MM.1S (cell line): Measurements from ENCODE around the gene MAFF.

ENCODE experiments used
- EZH2 ChIP-seq: fragments of 300-600 bp; sonication (generic); optimal IDR thresholded peaks from 2 replicates; pipeline ENCODE3; 2017; ENCODE audit warnings: low read depth, mild to moderate bottlenecking, antibody characterized with exemption, low read length, mixed read lengths
- EZH2phosphoT487 ChIP-seq: fragments of 300-600 bp; sonication (generic); IDR thresholded peaks from 2 replicates; pipeline ENCODE4 v1.6.1; 2018; ENCODE audit warnings: antibody characterized with exemption, low read length
- TF ChIP-seq, protein P1 (sequence below): fragments of 300-600 bp; sonication (generic); IDR thresholded peaks from 2 replicates; pipeline ENCODE4 v1.5.1; 2016; ENCODE audit warnings: antibody characterized with exemption, low read length, mixed read lengths

DNA sequence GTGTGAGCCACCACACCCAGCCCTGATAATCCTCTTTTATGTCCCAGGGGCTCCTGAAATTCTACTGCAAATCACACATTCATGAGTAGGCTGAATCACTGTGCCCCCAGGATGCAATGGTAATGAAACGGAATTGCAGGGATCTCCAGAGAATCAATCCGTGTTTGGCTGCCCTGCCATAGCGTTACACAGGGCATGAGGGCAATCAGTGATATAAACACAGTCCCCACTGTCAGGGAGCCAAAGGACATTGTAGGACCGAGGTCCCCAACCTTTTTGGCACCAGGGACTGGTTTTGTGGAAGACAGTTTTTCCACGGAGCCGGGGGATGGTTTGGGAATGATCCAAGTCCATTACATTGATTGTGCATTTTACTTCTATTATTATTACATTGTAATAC is 11.2 kb upstream of the MAFF start:
- TF ChIP-seq EZH2 (no peak), EZH2phosphoT487 (no peak)
- TF ChIP-seq, protein P1, sequence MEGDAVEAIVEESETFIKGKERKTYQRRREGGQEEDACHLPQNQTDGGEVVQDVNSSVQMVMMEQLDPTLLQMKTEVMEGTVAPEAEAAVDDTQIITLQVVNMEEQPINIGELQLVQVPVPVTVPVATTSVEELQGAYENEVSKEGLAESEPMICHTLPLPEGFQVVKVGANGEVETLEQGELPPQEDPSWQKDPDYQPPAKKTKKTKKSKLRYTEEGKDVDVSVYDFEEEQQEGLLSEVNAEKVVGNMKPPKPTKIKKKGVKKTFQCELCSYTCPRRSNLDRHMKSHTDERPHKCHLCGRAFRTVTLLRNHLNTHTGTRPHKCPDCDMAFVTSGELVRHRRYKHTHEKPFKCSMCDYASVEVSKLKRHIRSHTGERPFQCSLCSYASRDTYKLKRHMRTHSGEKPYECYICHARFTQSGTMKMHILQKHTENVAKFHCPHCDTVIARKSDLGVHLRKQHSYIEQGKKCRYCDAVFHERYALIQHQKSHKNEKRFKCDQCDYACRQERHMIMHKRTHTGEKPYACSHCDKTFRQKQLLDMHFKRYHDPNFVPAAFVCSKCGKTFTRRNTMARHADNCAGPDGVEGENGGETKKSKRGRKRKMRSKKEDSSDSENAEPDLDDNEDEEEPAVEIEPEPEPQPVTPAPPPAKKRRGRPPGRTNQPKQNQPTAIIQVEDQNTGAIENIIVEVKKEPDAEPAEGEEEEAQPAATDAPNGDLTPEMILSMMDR = no peak
